Esophagus muscularis mucosa (tissue), 4 donors: Measurements from ENCODE around the gene NPC1. TPM values are rescaled to one million over a fixed set of nuclear protein-coding genes. Genes with fewer than 3 reads are reported as not detected.

Source experiments
- DNase-seq: peaks from one replicate; pipeline ENCODE4 v3.0.0-alpha.2; 2017; ENCODE audit errors: extremely low spot score
- H3K27ac ChIP-seq, 4 donors: fragments of 200-600 bp; sonication (generic); replicated peaks in 1 of 4; 1 replicate in 3 of 4; 2 replicates in 1 of 4; pipeline ENCODE4 v1.5.1; 2016 to 2019; ENCODE audit warnings: mild to moderate bottlenecking in 1 of 4
- H3K27me3 ChIP-seq, 4 donors: fragments of 200-600 bp; sonication (generic); one replicate each; pipeline versions ENCODE4 v1.5.1 to v1.6.0; 2016 to 2019
- H3K36me3 ChIP-seq, 4 donors: fragments of 200-600 bp; sonication (generic); one replicate each; pipeline ENCODE4 v1.5.1; 2016 to 2019
- H3K4me1 ChIP-seq, 4 donors: fragments of 200-600 bp; sonication (generic); one replicate each; pipeline ENCODE4 v1.5.1; 2016 to 2019
- H3K4me3 ChIP-seq, 4 donors: fragments of 200-600 bp; sonication (generic); 1 replicate in 2 of 4; 2 replicates in 2 of 4; pipeline ENCODE4 v1.5.1; 2016 to 2019; ENCODE audit warnings: mild to moderate bottlenecking in 4 of 4, moderate library complexity in 1 of 4
- H3K9me3 ChIP-seq, 4 donors: fragments of 200-600 bp; sonication (generic); 1 replicate in 3 of 4; 2 replicates in 1 of 4; pipeline ENCODE4 v1.5.1; 2016 to 2019
- CTCF ChIP-seq, 3 experiments: fragments of 200-600 bp in 2 of 3; fragments of 450-650 bp in 1 of 3; sonication (generic) in 2 of 3; IDR thresholded peaks; one replicate each; pipeline ENCODE4 v1.5.1; 2017 to 2019; ENCODE audit warnings: antibody characterized with exemption in 3 of 3, mild to moderate bottlenecking in 2 of 3, moderate library complexity in 1 of 3
- EP300 ChIP-seq: sonication (generic); formaldehyde crosslinking; IDR thresholded peaks from one replicate; pipeline ENCODE4 v1.6.1; 2017; ENCODE audit warnings: antibody characterized with exemption
- POLR2A ChIP-seq: fragments of 450-650 bp; IDR thresholded peaks from one replicate; pipeline ENCODE4 v1.6.1; 2017; ENCODE audit warnings: antibody characterized with exemption, moderate library complexity, mild to moderate bottlenecking, low read depth
- POLR2AphosphoS5 ChIP-seq, 2 donors: sonication (generic); formaldehyde crosslinking; IDR thresholded peaks; one replicate each; pipeline ENCODE4 v1.6.1; 2017; ENCODE audit warnings: antibody characterized with exemption in 2 of 2
- WGBS: methylation state at CpG from one replicate; pipeline ENCODE4 v1.1.5; 2018; 5-methylcytosine and 5-hydroxymethylcytosine counted together
- intact Hi-C: fragments of 100-400 bp; cut with DNase I; formaldehyde crosslinking; loops from one replicate; pipeline ENCODE4 v1.15.1; 2023
- total RNA-seq, 4 donors: library from RNA; depleted of rRNA; stranded (reverse); fragments of >200 nt; gene quantifications; one replicate each; pipeline versions ENCODE4 v1.1.0 to v1.2.1, GENCODE V29; 2016

NPC1 gene
- total RNA-seq, 4 donors from 2014 or later = 39.9 to 63.7 (median 45.6) TPM

- no peaks in the 10 kb centered on the region for H3K27me3 ChIP-seq
- intact Hi-C loops = loop anchor here (2.0 to 10.0 kb wide), 3 partner anchors 69 to 131 kb away; partner anchors contain the start of genes RIOK3 and RMC1
- peak overlapping the region; percentile 98 to 100 (median 99) for H3K27ac ChIP-seq
- 5% methylated on average over 6 of the region's 14 CpGs for WGBS
- peaks cover 30 to 59% (median 52%) of the 10 kb centered on the region in 4 donors for H3K4me1 ChIP-seq
- H3K36me3 ChIP-seq = no peaks in the 10 kb centered on the region
- no peaks in the 10 kb centered on the region for H3K9me3 ChIP-seq
- peak overlapping the region; percentile 84 to 97 (median 92) for H3K4me3 ChIP-seq
- no peak for DNase-seq
- TF ChIP-seq CTCF (IDR thresholded peaks at IDR 0.05) = no peak
- TF ChIP-seq POLR2A = no peak
- no peak for TF ChIP-seq EP300
- TF ChIP-seq POLR2AphosphoS5 (IDR thresholded peaks at IDR 0.05) = no peak
Observed at GRCh38 chr18:23585897-23586248, 433 bp downstream of the NPC1 start.

DNA sequence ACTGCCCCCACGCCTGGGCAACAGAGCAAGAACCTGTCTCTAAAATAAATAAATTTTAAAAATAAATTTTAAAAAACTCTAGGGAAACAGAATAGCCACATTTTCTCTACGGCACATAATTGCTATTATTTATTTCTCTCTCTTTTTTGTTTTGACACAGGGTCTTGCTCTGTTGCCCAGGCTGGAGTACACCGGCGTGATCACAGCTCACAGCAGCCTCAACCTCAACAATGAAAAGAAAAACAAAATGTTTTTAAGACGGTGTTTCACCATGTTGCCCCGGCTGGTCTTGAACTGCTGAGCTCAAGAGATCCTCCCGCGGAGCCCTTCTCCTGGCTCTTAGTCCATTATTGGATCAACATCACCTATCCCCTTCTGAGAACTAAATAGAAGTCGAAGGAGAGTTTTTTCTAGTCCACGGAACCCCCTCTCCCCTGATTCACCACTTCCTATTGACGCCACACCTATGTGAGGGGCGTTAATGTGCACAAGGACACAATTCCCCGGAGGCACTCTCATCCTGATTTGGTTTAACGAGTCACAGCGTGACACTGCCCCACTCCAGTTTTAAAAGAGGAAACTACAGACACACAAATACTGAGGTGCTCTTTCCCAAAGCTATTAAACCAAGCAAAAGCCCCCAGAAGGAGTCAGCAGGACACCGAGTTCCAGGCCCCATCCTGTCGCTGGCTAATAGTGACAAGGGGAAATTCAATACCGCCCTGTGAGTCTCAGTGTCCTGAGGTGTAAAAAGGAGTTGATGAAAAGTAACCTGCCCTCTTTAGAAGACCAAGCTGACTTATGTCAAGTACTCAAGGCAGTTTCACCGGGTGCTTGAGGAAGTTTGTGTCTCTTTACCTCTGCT is 1.1 kb downstream of the NPC1 start:
- intact Hi-C loops = loop anchor here (5.0 to 10.0 kb wide), 2 partner anchors 83 to 130 kb away; partner anchors contain the start of genes RIOK3 and RMC1
- Histone ChIP-seq H3K36me3 (no peaks in the 10 kb centered on the region), H3K9me3 (no peaks in the 10 kb centered on the region), H3K27me3 (no peaks in the 10 kb centered on the region), H3K4me1 (peaks cover 30 to 66% (median 56%) of the 10 kb centered on the region in 4 donors), H3K4me3 (peak overlapping the region; percentile 84 to 97 (median 92)), H3K27ac (peak overlapping the region; percentile 98 to 100 (median 99))
- TF ChIP-seq CTCF (IDR thresholded peaks at IDR 0.05) = no peak
- TF ChIP-seq POLR2AphosphoS5 (IDR thresholded peaks at IDR 0.05) = peak; percentile 20 to 49
- no peak for TF ChIP-seq EP300
- no peak for DNase-seq
- 34% methylated on average over 19 of the region's 19 CpGs for WGBS

DNA sequence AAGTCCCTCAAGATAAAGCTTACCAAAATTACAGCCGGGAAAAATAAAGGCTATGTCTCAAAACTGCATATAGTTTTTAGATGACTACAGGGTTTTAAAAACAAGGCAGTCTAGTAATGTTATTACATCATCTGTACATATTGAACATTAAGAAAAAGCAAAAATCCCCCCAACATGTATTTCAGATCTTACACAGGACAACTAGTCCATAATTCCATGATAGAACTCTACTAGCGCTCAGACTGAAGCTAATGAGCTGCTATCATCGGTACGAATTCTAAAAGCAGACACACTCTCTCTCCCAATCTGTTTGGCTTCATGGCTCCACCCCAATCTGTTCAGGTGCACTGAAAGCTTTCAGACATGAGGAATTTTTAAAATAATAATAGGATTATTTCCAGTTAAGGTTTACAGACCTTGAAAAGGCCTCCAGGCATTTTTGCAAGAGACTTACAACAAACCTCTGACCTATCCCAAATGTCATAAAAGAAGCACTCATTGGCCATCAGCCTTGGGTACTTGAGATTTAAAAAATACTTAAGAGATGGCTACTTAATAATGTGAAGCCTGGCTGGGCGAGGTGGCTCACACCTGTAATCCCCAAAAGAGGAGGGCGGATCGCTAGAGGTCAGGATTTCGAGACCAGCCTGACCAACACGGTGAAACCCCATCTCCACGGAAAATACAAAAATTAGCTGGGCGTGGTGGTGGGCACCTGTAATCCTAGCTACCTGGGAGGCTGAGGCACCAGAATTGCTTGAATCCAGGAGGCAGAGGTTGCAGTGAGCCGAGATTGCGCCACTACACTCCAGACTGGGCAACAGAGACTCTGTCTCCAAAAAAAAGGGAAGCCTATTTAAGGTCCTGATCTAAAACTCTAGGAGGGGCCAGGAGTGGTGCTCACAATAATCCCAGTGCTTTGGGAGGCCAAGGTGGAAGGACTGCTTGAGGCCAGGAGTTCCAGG is 2.0 kb downstream of the NPC1 start:
- intact Hi-C loops = loop anchor here (10.0 kb wide), 1 partner anchor 130 kb away; the partner anchor contains the start of gene RIOK3
- Histone ChIP-seq H3K27ac (peak overlapping the region; percentile 98 to 100 (median 99)), H3K4me1 (peaks cover 33 to 75% (median 64%) of the 10 kb centered on the region in 4 donors), H3K36me3 (no peaks in the 10 kb centered on the region), H3K9me3 (no peaks in the 10 kb centered on the region), H3K4me3 (peak overlapping the region in 2 of 4 donors; percentile 88 to 96), H3K27me3 (no peaks in the 10 kb centered on the region)
- 88% methylated on average over 13 of the region's 13 CpGs for whole genome bisulfite sequencing
- no peak for TF ChIP-seq POLR2A
- TF ChIP-seq CTCF (IDR thresholded peaks at IDR 0.05) = no peak
- no peak for DNase-seq

DNA sequence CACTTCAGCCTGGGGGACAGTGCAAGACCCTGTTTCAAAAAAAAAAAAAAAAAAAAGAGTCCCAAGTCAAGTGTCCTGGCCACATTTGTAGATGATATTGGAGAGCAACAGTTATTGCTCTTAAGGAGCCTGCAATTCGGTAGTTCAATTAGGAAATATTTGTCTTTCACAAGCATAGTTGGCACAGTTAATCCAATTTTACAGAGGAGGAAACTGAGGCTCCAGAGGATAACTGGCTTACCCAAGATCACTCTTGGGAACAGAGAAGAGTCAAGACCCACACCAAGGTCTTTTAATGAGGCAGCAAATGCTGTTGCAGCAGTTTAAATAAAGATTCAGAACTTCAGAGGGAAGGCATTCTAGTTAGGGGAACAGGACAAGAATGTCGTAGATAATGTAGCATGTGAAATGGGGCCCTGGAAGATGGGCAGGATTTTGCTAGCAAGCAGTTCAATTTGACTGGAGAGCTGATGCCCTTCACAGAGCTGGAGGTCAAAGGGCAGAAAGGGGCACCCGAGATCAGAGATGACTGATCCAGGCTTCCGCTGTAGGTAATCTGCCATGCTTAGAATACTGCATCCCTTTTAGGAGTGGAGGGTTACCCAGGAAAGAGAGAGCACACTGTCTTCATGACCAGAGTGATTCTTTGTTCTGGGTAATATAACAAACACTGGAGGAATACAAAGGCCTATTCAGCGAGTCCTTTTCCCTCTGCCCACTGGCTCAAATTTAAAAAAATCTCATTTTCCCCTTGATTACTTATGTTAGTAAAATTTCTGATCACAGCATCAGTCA is 3.0 kb downstream of the NPC1 start:
- peaks cover 35 to 86% (median 74%) of the 10 kb centered on the region in 4 donors for H3K4me1 ChIP-seq
- no peaks in the 10 kb centered on the region for H3K27me3 ChIP-seq
- H3K4me3 ChIP-seq = no peak overlapping the region
- 86% methylated on average over 5 of the region's 5 CpGs for WGBS
- intact Hi-C loops = loop anchor here (10.0 kb wide), 1 partner anchor 128 kb away; the partner anchor contains the start of gene RIOK3
- no peaks in the 10 kb centered on the region for H3K9me3 ChIP-seq
- peak overlapping the region in 3 of 4 donors; percentile 8 to 98 (median 33) for H3K27ac ChIP-seq
- TF ChIP-seq POLR2A (no peak), CTCF (IDR thresholded peaks at IDR 0.05) (no peak)
- DNase-seq = no peak
- H3K36me3 ChIP-seq = no peaks in the 10 kb centered on the region
